SK-MEL-5 (cell line): ENCODE data around the gene UNC5B. TPM values are rescaled to one million over a fixed set of nuclear protein-coding genes. Genes with fewer than 3 reads are reported as not detected.

Experiments
- DNase-seq: peaks from one replicate; pipeline ENCODE4 v3.0.0-alpha.2; 2016; ENCODE audit warnings: low read depth, low spot score
- in situ Hi-C: cut with HindIII; loops from 2 replicates; pipeline ENCODE4 v1.10.0; 2016; ENCODE audit warnings: low sequenced_read_pairs, high pct_unique_total_duplicates, low pct_unique_long_range_greater_than_20kb
- polyA plus RNA-seq, 2 experiments: library from polyadenylated mRNA; depleted of rRNA; stranded (reverse); fragments of >200 nt; gene quantifications; 2 replicates each; pipeline ENCODE4 v1.2.3, GENCODE V29; 2015
- total RNA-seq: library from RNA; depleted of rRNA; stranded (reverse); fragments of >200 nt; shearing (Covaris generic); gene quantifications from 2 replicates; pipeline ENCODE4 v1.2.3, GENCODE V29; 2014; rRNA removed

Gene UNC5B
- total RNA-seq = 0.82 and 0.90 TPM in 2 replicates
- 2.4 and 3.7 TPM in 2 replicates for polyA plus RNA-seq (2015; cell fraction: cytosol; rRNA removed)
- 2.3 and 3.9 TPM in 2 replicates for polyA plus RNA-seq (2015; cell fraction: nucleus; rRNA removed)

- peak; percentile 69 for DNase-seq
- in situ Hi-C loops = no loop called here
These were observed at the start of gene UNC5B for GRCh38 chr10:71212318-71213126. TSS of gene UNC5B (plus strand) at chr10:71212570. CDS start at chr10:71212986, 416 bp downstream.

GRCh38 chr10:71173466-71173865 lies 38.9 kb upstream of the UNC5B start:
- in situ Hi-C loops = no loop called here

GRCh38 chr10:71176661-71177060 lies 35.7 kb upstream of the UNC5B start:
- in situ Hi-C loops = no loop called here
- no peak for DNase-seq

More at GRCh38 chr10:71173466-71173865, 38.9 kb upstream of the UNC5B start:
- no peak for DNase-seq

GRCh38 chr10:71177651-71178199 lies 34.6 kb upstream of the UNC5B start:
- in situ Hi-C loops = no loop called here
- DNase-seq = no peak

GRCh38 chr10:71178880-71179279 lies 33.5 kb upstream of the UNC5B start:
- in situ Hi-C loops = no loop called here
- no peak for DNase-seq

GRCh38 chr10:71179382-71179781 lies 33.0 kb upstream of the UNC5B start:
- no peak for DNase-seq
- in situ Hi-C loops = no loop called here

GRCh38 chr10:71184421-71184820 lies 27.9 kb upstream of the UNC5B start:
- DNase-seq = no peak
- in situ Hi-C loops = no loop called here

GRCh38 chr10:71185209-71185608 lies 27.2 kb upstream of the UNC5B start:
- in situ Hi-C loops = no loop called here
- DNase-seq = no peak

GRCh38 chr10:71187197-71187596 lies 25.2 kb upstream of the UNC5B start:
- in situ Hi-C loops = no loop called here
- DNase-seq = no peak

GRCh38 chr10:71187600-71187999 lies 24.8 kb upstream of the UNC5B start:
- in situ Hi-C loops = no loop called here
- DNase-seq = no peak

GRCh38 chr10:71188201-71188600 lies 24.2 kb upstream of the UNC5B start:
- in situ Hi-C loops = no loop called here
- no peak for DNase-seq

- in situ Hi-C loops = no loop called here
- no peak for DNase-seq
These were observed 21.4 kb upstream of the UNC5B start for GRCh38 chr10:71191019-71191418.

GRCh38 chr10:71191551-71192076 lies 20.8 kb upstream of the UNC5B start:
- in situ Hi-C loops = no loop called here
- no peak for DNase-seq

GRCh38 chr10:71193516-71193915 lies 18.9 kb upstream of the UNC5B start:
- in situ Hi-C loops = no loop called here
- DNase-seq = no peak

GRCh38 chr10:71197955-71198354 lies 14.4 kb upstream of the UNC5B start:
- DNase-seq = no peak
- in situ Hi-C loops = no loop called here

GRCh38 chr10:71201849-71202248 lies 10.5 kb upstream of the UNC5B start:
- no peak for DNase-seq
- in situ Hi-C loops = no loop called here

- in situ Hi-C loops = no loop called here
These were observed 10.1 kb upstream of the UNC5B start for GRCh38 chr10:71202314-71202713.

GRCh38 chr10:71203124-71203523 lies 9.2 kb upstream of the UNC5B start:
- DNase-seq = no peak
- in situ Hi-C loops = no loop called here

More at GRCh38 chr10:71202314-71202713, 10.1 kb upstream of the UNC5B start:
- DNase-seq = no peak

GRCh38 chr10:71203716-71204115 lies 8.7 kb upstream of the UNC5B start:
- in situ Hi-C loops = no loop called here

More at GRCh38 chr10:71203716-71204115, 8.7 kb upstream of the UNC5B start:
- no peak for DNase-seq
